CD4-positive, CD25-positive, alpha-beta regulatory T cell (primary cell): Measurements from ENCODE around the gene SMIM35. TPM values are rescaled to one million over a fixed set of nuclear protein-coding genes. Genes with fewer than 3 reads are reported as not detected.

Experiments used
- ATAC-seq, 2 donors: fragments of 150-1000 bp; cut with Tn5 transposase; one replicate each; pipeline ENCODE4 v1.10.0; 2021; ENCODE audit warnings: low read depth in 2 of 2, moderate number of reproducible peaks in 2 of 2, moderate library complexity in 1 of 2
- DNase-seq, 3 donors: peaks; one replicate each; pipeline versions ENCODE4 v3.0.0 to v3.0.0-alpha.2; 2012 to 2022; ENCODE audit warnings: mixed read lengths in 1 of 3
- H3K27ac ChIP-seq: one replicate; pipeline ENCODE4 v1.7.0; 2013; ENCODE audit warnings: mild to moderate bottlenecking, low read length; ENCODE audit not compliant: insufficient read depth, poor library complexity, severe bottlenecking
- H3K27me3 ChIP-seq: one replicate; pipeline ENCODE4 v1.7.0; 2013; ENCODE audit warnings: low read length; ENCODE audit not compliant: control insufficient read depth, insufficient read depth
- H3K36me3 ChIP-seq: one replicate; pipeline ENCODE4 v1.7.0; 2013; ENCODE audit warnings: mild to moderate bottlenecking, low read length, moderate library complexity; ENCODE audit not compliant: control insufficient read depth, insufficient read depth
- H3K4me1 ChIP-seq: 2 replicates; pipeline ENCODE4 v1.7.0; 2013; ENCODE audit warnings: mild to moderate bottlenecking, low read length; ENCODE audit not compliant: insufficient read depth, control insufficient read depth, poor library complexity, severe bottlenecking
- H3K4me3 ChIP-seq: one replicate; pipeline ENCODE4 v1.7.0; 2013; ENCODE audit warnings: low read depth, mild to moderate bottlenecking, low read length, moderate library complexity
- H3K9me3 ChIP-seq, 2 experiments: 1 replicate in 1 of 2; 2 replicates in 1 of 2; pipeline ENCODE4 v1.7.0; 2013; ENCODE audit warnings: low read length in 2 of 2, mild to moderate bottlenecking in 1 of 2, moderate library complexity in 1 of 2; ENCODE audit not compliant: control insufficient read depth in 2 of 2
- H3K27ac Mint-ChIP-seq, 3 donors: one replicate each; pipeline ENCODE4 v1.8.0; 2020 to 2022; ENCODE audit warnings: mild to moderate bottlenecking in 3 of 3, mixed read lengths in 3 of 3, moderate library complexity in 2 of 3
- H3K27me3 Mint-ChIP-seq: one replicate; pipeline ENCODE4 v1.8.0; 2022; ENCODE audit warnings: mild to moderate bottlenecking, mixed read lengths
- H3K36me3 Mint-ChIP-seq: one replicate; pipeline ENCODE4 v1.8.0; 2020; ENCODE audit warnings: mixed read lengths
- H3K4me1 Mint-ChIP-seq, 4 donors: one replicate each; pipeline ENCODE4 v1.8.0; 2020 to 2022; ENCODE audit warnings: mixed read lengths in 4 of 4, mild to moderate bottlenecking in 1 of 4
- H3K4me3 Mint-ChIP-seq, 4 donors: one replicate each; pipeline ENCODE4 v1.8.0; 2020 to 2022; ENCODE audit warnings: mild to moderate bottlenecking in 4 of 4, mixed read lengths in 4 of 4, moderate library complexity in 3 of 4
- H3K9me3 Mint-ChIP-seq, 7 donors: one replicate each; pipeline ENCODE4 v1.8.0; 2020 to 2022; ENCODE audit warnings: mixed read lengths in 7 of 7, mild to moderate bottlenecking in 3 of 7, moderate library complexity in 2 of 7
- polyA plus RNA-seq, 4 donors: library from polyadenylated mRNA; unstranded; fragments of 300-500 nt; fragmentation: Illumina TruSeq; gene quantifications; one replicate each; pipeline ENCODE4 v1.2.3, GENCODE V29; 2021
- total RNA-seq: library from RNA; stranded (reverse); gene quantifications from one replicate; pipeline ENCODE4 v1.2.3, GENCODE V29; 2022

Gene SMIM35
- total and polyA plus RNA-seq, 5 donors from 2014 or later, result 0.90 to 1.9 (median 1.2) TPM

DNA sequence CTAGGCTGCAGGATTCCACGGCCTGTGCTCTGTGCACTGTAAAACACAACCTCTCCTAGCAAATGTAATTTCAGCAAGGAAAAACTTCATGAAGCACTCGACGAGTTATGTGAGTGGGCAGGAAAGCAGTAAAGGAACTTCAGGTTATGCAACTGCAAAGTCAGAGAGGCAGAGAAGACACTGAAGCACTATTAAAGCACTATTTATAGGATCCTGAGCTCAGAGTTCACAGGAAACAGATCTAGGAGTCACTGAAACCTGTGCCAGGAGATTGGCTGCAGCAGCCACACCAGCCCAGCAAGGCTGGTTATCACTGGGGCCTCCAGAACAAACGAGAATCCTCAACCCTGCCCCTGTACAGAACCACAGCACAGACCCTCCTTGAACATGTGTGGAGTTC, 2.5 kb downstream of the SMIM35 start:
- H3K27me3 ChIP-seq, result no peaks in the 10 kb centered on the region
- no peak overlapping the region for H3K4me3 ChIP-seq
- H3K4me1 ChIP-seq, result no peaks in the 10 kb centered on the region
- ATAC-seq (no peak), DNase-seq (no peak)
- no peaks in the 10 kb centered on the region for H3K36me3 ChIP-seq
- Mint-ChIP-seq H3K36me3 (peaks cover 4% of the 10 kb centered on the region), H3K27me3 (peaks cover 22% of the 10 kb centered on the region), H3K4me3 (no peak overlapping the region), H3K27ac (peak overlapping the region in 1 of 3 donors; percentile 55), H3K4me1 (peaks cover 0 to 2% (median 0%) of the 10 kb centered on the region in 4 donors), H3K9me3 (peaks cover 0 to 26% (median 5%) of the 10 kb centered on the region in 7 donors)
- no peak overlapping the region for H3K27ac ChIP-seq
- H3K9me3 ChIP-seq, result peaks cover 9 to 23% of the 10 kb centered on the region in 2 experiments

DNA sequence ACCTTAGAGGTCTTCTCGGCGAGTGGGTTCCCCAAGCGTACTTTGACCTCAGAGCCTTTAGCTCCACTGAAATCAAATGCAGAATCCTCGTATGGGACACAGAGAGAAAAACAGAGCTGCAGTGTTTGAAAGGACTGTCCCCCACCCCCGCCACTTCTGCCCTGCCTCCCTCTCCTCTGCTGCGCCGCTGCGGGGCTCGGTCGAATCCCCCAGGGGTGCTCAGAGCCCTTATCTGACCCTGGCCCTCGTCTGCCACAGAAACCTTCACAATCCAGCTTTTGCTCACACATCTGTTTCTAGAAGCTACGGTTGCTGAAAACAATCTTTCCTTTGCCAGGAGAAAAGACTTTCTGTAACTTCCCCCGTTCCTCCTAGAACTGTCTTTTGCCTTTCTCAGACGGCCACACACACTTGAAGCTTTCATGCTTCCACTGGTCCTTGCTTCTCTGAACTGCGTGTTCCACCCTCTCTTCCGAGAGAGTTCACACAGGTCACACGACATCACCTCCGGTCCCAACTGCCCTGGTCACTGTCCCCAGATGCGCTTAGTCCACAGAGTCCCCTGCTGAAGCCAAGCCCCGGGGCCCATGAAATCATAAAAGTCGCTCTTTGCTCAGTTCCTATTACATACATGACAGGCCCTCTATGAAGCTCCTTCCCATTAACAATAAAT, 3.7 kb downstream of the SMIM35 start:
- Histone ChIP-seq H3K36me3 (no peaks in the 10 kb centered on the region), H3K27me3 (no peaks in the 10 kb centered on the region), H3K27ac (no peak overlapping the region), H3K4me1 (no peaks in the 10 kb centered on the region), H3K4me3 (no peak overlapping the region), H3K9me3 (peaks cover 5 to 17% of the 10 kb centered on the region in 2 experiments)
- H3K4me3 Mint-ChIP-seq, result no peak overlapping the region
- no peak for ATAC-seq
- H3K9me3 Mint-ChIP-seq, result peaks cover 0 to 20% (median 1%) of the 10 kb centered on the region in 7 donors
- no peak overlapping the region for H3K27ac Mint-ChIP-seq
- H3K27me3 Mint-ChIP-seq, result peaks cover 17% of the 10 kb centered on the region
- peaks cover 0 to 2% (median 0%) of the 10 kb centered on the region in 4 donors for H3K4me1 Mint-ChIP-seq
- no peak for DNase-seq
- H3K36me3 Mint-ChIP-seq, result no peaks in the 10 kb centered on the region

DNA sequence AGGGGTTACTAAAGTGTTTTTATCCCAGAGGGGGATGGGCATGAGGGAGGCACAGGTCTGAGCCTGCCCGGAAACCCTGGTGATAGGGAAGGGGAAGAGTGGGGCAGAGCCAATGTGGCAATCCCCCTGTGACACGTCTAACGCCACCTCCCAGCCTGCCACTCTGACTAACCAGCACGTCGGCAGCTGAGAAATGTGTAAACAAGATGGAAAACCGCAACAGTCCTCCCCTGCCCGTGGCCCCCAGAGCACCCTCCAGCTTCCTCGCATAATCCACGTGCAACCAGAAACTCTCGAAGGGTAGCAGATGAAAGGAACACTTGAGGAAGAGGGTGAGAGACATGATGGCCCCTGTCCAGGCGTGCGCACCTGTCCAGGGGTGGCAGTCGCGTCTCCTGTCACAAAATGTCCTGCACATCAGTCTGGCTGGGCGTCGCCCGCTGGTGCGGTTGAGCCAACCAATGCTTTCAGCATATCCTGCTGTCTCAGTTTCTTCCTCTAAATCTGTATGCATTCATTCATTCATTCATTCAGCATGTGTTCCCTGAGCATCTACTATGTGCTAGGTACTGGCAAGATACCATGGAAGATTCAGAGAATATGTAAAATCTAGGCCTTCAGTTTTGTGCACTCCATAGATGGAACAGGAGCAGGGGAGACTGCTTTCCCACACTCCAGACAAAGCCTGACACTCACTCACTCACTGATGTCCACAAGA, 5.4 kb downstream of the SMIM35 start:
- peaks cover 0 to 1% of the 10 kb centered on the region in 2 experiments for H3K9me3 ChIP-seq
- no peak for ATAC-seq
- H3K9me3 Mint-ChIP-seq, result peaks cover 0 to 5% (median 0%) of the 10 kb centered on the region in 7 donors

DNA sequence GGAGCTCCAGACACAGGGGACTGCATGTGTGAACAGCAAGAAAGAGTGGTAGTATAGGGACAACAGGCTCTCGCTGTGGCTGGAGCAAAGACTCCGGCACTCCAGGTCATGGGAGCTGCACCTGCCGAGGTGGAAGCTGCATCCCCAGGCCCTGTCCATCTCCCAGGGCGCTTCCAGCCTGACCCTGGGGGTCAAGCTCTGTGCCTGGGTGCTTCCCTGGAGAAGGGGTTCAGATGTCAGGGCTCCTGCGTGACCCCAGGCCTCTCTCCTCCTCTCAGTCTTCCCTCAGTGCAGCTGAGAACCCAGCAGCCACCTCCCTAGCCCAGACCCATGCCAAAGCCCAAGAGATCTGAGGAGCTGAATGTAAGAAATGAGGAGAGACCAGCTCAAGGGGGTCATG, 6.5 kb downstream of the SMIM35 start:
- no peak overlapping the region for H3K27ac Mint-ChIP-seq
- ATAC-seq (no peak), DNase-seq (no peak)
- H3K36me3 Mint-ChIP-seq, result no peaks in the 10 kb centered on the region
- H3K4me1 Mint-ChIP-seq, result peaks cover 0 to 3% (median under 1%) of the 10 kb centered on the region in 4 donors
- H3K4me3 ChIP-seq, result no peak overlapping the region
- H3K36me3 ChIP-seq, result no peaks in the 10 kb centered on the region
- no peaks in the 10 kb centered on the region for H3K9me3 ChIP-seq
- H3K4me3 Mint-ChIP-seq, result no peak overlapping the region
- no peaks in the 10 kb centered on the region for H3K27me3 ChIP-seq
- peaks cover 0 to 1% (median 0%) of the 10 kb centered on the region in 7 donors for H3K9me3 Mint-ChIP-seq
- peaks cover 11% of the 10 kb centered on the region for H3K27me3 Mint-ChIP-seq
- no peaks in the 10 kb centered on the region for H3K4me1 ChIP-seq
- H3K27ac ChIP-seq, result no peak overlapping the region

More for the DNA sequence above, 5.4 kb downstream of the SMIM35 start:
- H3K4me1 ChIP-seq, result no peaks in the 10 kb centered on the region
- H3K4me1 Mint-ChIP-seq, result peaks cover 0 to 3% (median under 1%) of the 10 kb centered on the region in 4 donors
- H3K36me3 ChIP-seq, result no peaks in the 10 kb centered on the region
- H3K27ac ChIP-seq, result no peak overlapping the region
- peaks cover 11% of the 10 kb centered on the region for H3K27me3 Mint-ChIP-seq
- no peak overlapping the region for H3K27ac Mint-ChIP-seq
- no peaks in the 10 kb centered on the region for H3K36me3 Mint-ChIP-seq
- H3K27me3 ChIP-seq, result no peaks in the 10 kb centered on the region
- no peak overlapping the region for H3K4me3 Mint-ChIP-seq
- no peak overlapping the region for H3K4me3 ChIP-seq
- no peak for DNase-seq

DNA sequence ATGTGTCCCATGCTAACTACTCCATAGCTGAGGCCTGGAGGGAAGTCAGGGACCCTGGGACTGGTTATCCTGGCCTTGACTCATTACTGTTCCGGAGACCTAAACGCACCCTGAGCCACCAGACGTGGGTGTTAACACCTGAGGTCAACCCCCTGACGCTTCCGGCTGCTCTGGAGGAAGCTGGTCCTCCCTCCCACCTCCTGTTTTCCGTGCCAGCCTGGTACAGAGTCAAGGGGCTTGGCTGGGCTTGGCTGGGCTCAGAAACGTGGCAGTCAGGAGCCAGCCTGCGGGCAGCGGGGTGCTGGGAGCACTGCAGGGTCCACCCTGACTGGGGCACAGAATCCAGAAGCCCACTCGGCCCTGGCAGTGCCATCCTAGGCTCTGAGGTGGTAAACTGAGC, 7.3 kb downstream of the SMIM35 start:
- no peaks in the 10 kb centered on the region for H3K4me1 ChIP-seq
- Mint-ChIP-seq H3K4me1 (peaks cover 0 to 3% (median under 1%) of the 10 kb centered on the region in 4 donors), H3K36me3 (no peaks in the 10 kb centered on the region), H3K27me3 (peaks cover 11% of the 10 kb centered on the region), H3K4me3 (no peak overlapping the region), H3K27ac (no peak overlapping the region), H3K9me3 (peaks cover 0 to 1% (median 0%) of the 10 kb centered on the region in 7 donors)
- no peaks in the 10 kb centered on the region for H3K36me3 ChIP-seq
- ATAC-seq, result no peak
- no peaks in the 10 kb centered on the region for H3K27me3 ChIP-seq
- H3K9me3 ChIP-seq, result no peaks in the 10 kb centered on the region
- H3K27ac ChIP-seq, result no peak overlapping the region
- peak in 1 of 3 donors; percentile 5 for DNase-seq
- no peak overlapping the region for H3K4me3 ChIP-seq

DNA sequence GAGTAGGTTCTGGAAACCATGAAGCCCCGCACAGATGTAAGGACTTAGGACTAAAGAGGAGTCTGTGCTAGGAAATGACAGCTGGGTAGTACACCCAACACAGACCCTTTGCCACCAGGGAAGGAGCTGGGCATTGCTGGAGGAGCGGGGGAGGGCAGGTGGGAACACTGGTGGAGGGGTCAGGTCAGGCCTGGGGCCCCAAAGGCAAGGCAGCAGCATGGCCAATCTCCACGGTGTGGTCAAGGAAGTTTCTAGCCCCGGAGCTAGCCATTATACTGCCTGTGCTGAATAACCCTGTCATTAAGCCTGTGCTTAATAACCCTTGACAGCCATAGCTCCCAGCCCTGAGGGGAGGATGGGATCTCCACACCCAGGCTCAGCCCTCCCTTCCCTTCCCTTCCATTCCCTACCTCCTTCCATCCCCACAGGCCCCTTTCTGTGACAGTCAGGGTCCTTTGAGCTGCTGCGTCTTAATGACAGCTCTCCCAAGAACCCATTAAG, 7.8 kb downstream of the SMIM35 start:
- Mint-ChIP-seq H3K4me3 (no peak overlapping the region), H3K4me1 (peaks cover 0 to 3% (median under 1%) of the 10 kb centered on the region in 4 donors)
- no peaks in the 10 kb centered on the region for H3K9me3 ChIP-seq

DNA sequence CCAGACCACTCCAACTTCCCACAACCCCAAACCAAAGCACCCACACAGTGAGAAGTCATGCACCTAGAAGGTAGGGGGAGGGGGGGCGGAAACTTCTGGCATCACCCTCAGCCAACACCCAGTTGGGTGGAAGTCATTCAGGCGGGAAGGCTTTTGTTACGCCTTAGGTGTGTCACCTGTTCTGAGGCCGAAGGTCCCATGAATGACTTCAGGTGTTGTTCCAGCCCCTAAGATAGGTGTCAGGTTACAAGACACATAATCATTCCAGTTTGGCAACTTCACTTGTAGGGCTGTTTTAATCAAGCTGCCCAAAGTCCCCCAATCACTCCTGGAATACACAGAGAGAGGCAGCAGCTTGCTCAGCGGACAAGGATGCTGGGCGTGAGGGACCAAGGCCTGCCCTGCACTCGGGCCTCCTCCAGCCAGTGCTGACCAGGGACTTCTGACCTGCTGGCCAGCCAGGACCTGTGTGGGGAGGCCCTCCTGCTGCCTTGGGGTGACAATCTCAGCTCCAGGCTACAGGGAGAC, 9.9 kb downstream of the SMIM35 start, which contains the start of gene TMPRSS4:
Gene TMPRSS4 (plus strand): TSS at position 325 of the 528 bp plus-strand sequence. CDS start 225 bp downstream, outside the sequence.
- Mint-ChIP-seq H3K4me3 (peak within 1 kb of the TSS in 1 of 4 donors; percentile 35), H3K9me3 (peaks cover 0 to 1% (median 0%) of the 10 kb centered on the region in 7 donors), H3K4me1 (peaks cover 0 to 3% (median 0%) of the 10 kb centered on the region in 4 donors), H3K27me3 (peaks cover 12% of the 10 kb centered on the region), H3K27ac (no peak within 1 kb of the TSS), H3K36me3 (no peaks in the 10 kb centered on the region)
- DNase-seq (no peak), ATAC-seq (no peak)
- H3K4me3 ChIP-seq, result no peak within 1 kb of the TSS
- H3K4me1 ChIP-seq, result no peaks in the 10 kb centered on the region
- H3K9me3 ChIP-seq, result no peaks in the 10 kb centered on the region
- no peaks in the 10 kb centered on the region for H3K36me3 ChIP-seq
- H3K27me3 ChIP-seq, result no peaks in the 10 kb centered on the region
- H3K27ac ChIP-seq, result no peak within 1 kb of the TSS

More for the DNA sequence above, 7.8 kb downstream of the SMIM35 start:
- Mint-ChIP-seq H3K36me3 (no peaks in the 10 kb centered on the region), H3K27ac (no peak overlapping the region), H3K27me3 (peaks cover 15% of the 10 kb centered on the region), H3K9me3 (peaks cover 0 to 1% (median 0%) of the 10 kb centered on the region in 7 donors)
- Histone ChIP-seq H3K36me3 (no peaks in the 10 kb centered on the region), H3K4me3 (no peak overlapping the region), H3K4me1 (no peaks in the 10 kb centered on the region), H3K27ac (no peak overlapping the region), H3K27me3 (no peaks in the 10 kb centered on the region)
- DNase-seq, result no peak
- ATAC-seq, result no peak
